ENCODE results near the gene DYRK1A. TPM values are rescaled to one million over a fixed set of nuclear protein-coding genes. Genes with fewer than 3 reads are reported as not detected.

The DYRK1A gene
- total and polyA plus RNA-seq, 2 of the 13 experiments (the other 11 are each of a cell fraction or from before 2014, with no cell fraction given) = 24.6 to 34.2 TPM

GRCh38 chr21:37366482-37367316 lies at the start of gene DYRK1A (continued):
- TF ChIP-seq PLSCR1 (CRISPR knock-in tag; IDR thresholded peaks at IDR 0.05; ENCODE audit: borderline replicate concordance) (no peak), ZFP82 (CRISPR knock-in tag; IDR thresholded peaks at IDR 0.05; ENCODE audit: borderline replicate concordance) (0 out of 2 replicates have a peak, but pooled peaks have one; percentile 17), BHLHE40 (IDR thresholded peaks at IDR 0.05; ENCODE audit: low read length) (peak; percentile 95), ASH2L (IDR thresholded peaks at IDR 0.05; ENCODE audit: insufficient read length, low read depth, low read length) (peak; percentile 51), MXD1 (CRISPR knock-in tag; IDR thresholded peaks at IDR 0.05) (peak; percentile 50; the same call in 1 of the 2 replicates), ZNF557 (CRISPR knock-in tag; IDR thresholded peaks at IDR 0.05) (no peak), MLX (CRISPR knock-in tag; IDR thresholded peaks at IDR 0.05) (peak; percentile 64; the same call in 1 of the 2 replicates), HMGXB4 (CRISPR knock-in tag; IDR thresholded peaks at IDR 0.05; ENCODE audit: borderline replicate concordance in 1 of 2, low read depth in 1 of 2) (peak in 1 of 2 experiments; percentile 52; a peak in 2 of 4 replicates), ZBTB7A (CRISPR knock-in tag; IDR thresholded peaks at IDR 0.05) (no peak), BORCS8-MEF2B (CRISPR knock-in tag; IDR thresholded peaks at IDR 0.05) (peak; percentile 28; the same call in 1 of the 2 replicates), ZNF792 (CRISPR knock-in tag; IDR thresholded peaks at IDR 0.05) (0 out of 2 replicates have a peak, but pooled peaks have one; percentile 20), ZNF205 (CRISPR knock-in tag; IDR thresholded peaks at IDR 0.05) (no peak), SOX6 (IDR thresholded peaks at IDR 0.05) (no peak), SOX6 (CRISPR knock-in tag; IDR thresholded peaks at IDR 0.05) (peak; percentile 31; the same call in 1 of the 2 replicates), GMEB2 (CRISPR knock-in tag; IDR thresholded peaks at IDR 0.05; ENCODE audit: low read depth) (peak; percentile 69), ZNF777 (CRISPR knock-in tag; IDR thresholded peaks at IDR 0.05) (0 out of 2 replicates have a peak, but pooled peaks have one; percentile 29), EP300 (IDR thresholded peaks at IDR 0.05; ENCODE audit: low read depth in 2 of 2, low read length in 2 of 2) (peak; percentile 16 to 34; a peak in 2 of 4 replicates), EP300 (CRISPR knock-in tag; IDR thresholded peaks at IDR 0.05; ENCODE audit: borderline replicate concordance) (no peak), FOXM1 (CRISPR knock-in tag; IDR thresholded peaks at IDR 0.05) (0 out of 2 replicates have a peak, but pooled peaks have one; percentile 77), HMG20A (CRISPR knock-in tag; IDR thresholded peaks at IDR 0.05; ENCODE audit: borderline replicate concordance) (no peak), THAP11 (CRISPR knock-in tag; IDR thresholded peaks at IDR 0.05) (peak; percentile 45; the same call in 1 of the 2 replicates), MNT (IDR thresholded peaks at IDR 0.05) (peak; percentile 53), PHF21A (CRISPR knock-in tag; IDR thresholded peaks at IDR 0.05) (0 out of 2 replicates have a peak, but pooled peaks have one; percentile 3)
